ENCODE data around the gene HOXB1. TPM values are rescaled to one million over a fixed set of nuclear protein-coding genes. Genes with fewer than 3 reads are reported as not detected.

HOXB1 gene
- polyA plus RNA-seq, 1 of the 3 experiments (the other 2 are of a cell fraction), result not detected

DNA sequence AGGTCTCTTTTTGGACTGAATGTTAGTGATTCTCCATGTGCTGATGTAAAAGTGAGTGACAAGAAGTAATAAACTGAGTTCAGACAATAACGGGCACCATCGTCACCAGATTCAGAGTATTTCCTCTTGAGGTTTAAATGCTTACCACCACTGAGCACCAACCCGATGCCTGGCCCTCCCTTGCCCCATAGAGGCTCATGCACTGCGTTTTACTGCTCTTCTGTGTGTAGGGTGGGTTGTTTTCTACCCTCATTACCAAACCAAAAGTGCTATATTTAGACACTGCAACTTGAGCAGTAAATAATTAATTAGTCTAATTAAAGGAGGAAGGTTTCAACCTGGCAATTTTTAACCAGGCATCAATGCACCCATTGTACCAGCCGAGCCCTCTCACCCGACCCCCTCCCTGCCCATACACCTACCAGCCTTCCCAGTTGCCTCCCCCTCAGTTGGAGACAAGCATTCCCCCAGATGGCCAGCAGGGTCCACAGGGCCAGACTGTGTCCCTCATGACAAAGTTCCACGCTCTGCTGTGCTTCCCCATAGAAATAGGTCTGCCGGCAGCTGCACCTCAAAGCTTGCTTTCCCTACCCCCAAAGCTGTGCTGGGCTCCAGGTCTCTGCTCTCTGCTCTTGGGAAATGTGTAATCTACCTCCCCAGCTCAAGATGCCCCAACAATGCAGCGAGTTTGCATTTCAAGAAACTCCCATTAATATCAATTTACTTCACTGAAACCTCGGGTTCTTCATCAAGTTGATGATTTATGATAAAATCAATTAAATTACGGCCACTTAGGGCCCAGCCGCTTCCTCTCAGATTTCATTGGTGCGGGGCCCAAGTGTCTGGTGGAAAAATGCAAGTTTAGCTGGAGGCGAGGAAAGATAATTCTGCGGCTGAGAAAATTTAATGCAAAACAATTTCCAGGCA is 31.3 kb upstream of the HOXB1 start:
- Histone ChIP-seq H3K79me2 (ENCODE audit: insufficient read depth) (no peaks in the 10 kb centered on the region), H3F3A (replicated peaks; ENCODE audit: insufficient read depth) (no peaks in the 10 kb centered on the region), H2AFZ (ENCODE audit: low read depth) (no peak overlapping the region), H3K9ac (no peak overlapping the region), H3K9me3 (no peaks in the 10 kb centered on the region), H3K27me3 (ENCODE audit: insufficient read depth) (peaks cover 97% of the 10 kb centered on the region), H3K4me2 (no peak overlapping the region), H4K20me1 (ENCODE audit: insufficient read depth) (peaks cover 4% of the 10 kb centered on the region; the same call in 1 of the 2 replicates), H3K27ac (ENCODE audit: low read depth in 2 of 2, low read length in 1 of 2) (no peak overlapping the region), H3K4me3 (ENCODE audit: low read depth in 2 of 2, low read length in 1 of 2) (no peak overlapping the region), H3K9me2 (no peaks in the 10 kb centered on the region), H3K36me3 (replicated peaks in 1 of 2; ENCODE audit: control insufficient read depth in 1 of 2, insufficient read depth in 2 of 2, low read length in 1 of 2) (no peaks in the 10 kb centered on the region), H3K4me1 (ENCODE audit: control insufficient read depth in 1 of 2, insufficient read depth in 2 of 2, low read depth in 1 of 2, low read length in 1 of 2) (peaks cover 0 to 2% of the 10 kb centered on the region in 2 experiments; a peak in 1 of 4 replicates)
- no peak for DNase-seq
- POLR2A ChIA-PET, result no interaction called here
- TF ChIP-seq, protein P1, sequence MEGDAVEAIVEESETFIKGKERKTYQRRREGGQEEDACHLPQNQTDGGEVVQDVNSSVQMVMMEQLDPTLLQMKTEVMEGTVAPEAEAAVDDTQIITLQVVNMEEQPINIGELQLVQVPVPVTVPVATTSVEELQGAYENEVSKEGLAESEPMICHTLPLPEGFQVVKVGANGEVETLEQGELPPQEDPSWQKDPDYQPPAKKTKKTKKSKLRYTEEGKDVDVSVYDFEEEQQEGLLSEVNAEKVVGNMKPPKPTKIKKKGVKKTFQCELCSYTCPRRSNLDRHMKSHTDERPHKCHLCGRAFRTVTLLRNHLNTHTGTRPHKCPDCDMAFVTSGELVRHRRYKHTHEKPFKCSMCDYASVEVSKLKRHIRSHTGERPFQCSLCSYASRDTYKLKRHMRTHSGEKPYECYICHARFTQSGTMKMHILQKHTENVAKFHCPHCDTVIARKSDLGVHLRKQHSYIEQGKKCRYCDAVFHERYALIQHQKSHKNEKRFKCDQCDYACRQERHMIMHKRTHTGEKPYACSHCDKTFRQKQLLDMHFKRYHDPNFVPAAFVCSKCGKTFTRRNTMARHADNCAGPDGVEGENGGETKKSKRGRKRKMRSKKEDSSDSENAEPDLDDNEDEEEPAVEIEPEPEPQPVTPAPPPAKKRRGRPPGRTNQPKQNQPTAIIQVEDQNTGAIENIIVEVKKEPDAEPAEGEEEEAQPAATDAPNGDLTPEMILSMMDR (IDR thresholded peaks at IDR 0.05), result peak; percentile 40
- no peak for TF ChIP-seq RFX5 (IDR thresholded peaks at IDR 0.05; ENCODE audit: low read length)
- CTCF ChIA-PET, result interaction anchor here (1.0 to 1.3 kb wide), 4 partner anchors 26 to 317 kb away, joined by 3 to 6 read pairs (median 3); partner anchors contain the start of gene HOXB5
- WGBS (ENCODE audit: low lambda C conversion rate), result 16% methylated on average over 15 of the region's 15 CpGs

DNA sequence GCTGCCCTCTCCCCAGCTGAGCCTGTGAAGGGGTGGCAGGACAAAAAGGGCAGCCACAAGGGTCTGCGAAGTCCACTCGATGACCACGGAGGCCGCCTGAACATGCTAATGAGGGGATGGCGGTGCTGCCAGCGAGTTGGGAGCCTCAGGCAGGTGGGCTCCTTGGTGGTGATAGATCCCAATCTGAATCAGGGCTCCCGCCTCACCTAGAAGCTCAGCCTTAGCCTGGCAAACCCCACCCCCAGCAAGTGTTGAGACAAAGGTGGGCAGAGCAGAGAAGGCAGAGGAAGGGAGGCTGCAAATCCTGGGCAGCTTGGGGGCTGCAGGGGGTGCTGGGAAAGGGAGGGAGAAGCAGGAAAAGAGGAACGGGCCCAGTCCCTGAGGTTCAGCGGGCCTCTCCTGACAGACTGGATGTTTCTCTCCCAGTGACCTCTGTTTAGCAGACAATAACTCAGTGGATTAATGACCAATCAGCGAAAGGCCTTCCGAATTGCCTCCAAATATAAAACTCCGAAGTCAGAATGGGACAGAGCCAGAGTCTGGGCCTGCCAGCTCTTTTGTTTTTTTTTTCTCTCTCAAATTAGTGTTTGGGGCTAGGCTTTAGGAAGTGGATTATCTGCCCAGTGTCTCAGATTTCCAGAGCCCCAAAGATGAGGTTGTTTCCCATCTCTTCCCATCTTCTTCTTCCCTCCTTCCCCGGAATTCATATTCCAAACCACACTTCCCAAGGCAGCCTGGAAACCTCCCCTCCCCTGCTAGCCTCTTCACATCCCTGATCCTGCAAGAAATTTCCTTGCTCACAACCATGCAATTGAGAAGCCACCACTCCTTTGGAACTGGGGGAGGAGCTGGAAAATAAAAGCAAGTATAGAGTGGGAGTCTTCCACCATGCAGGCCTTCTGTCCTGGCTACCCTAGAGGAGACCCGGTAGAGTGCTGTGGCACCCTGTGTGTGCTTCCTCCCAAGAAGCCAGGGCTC is 29.3 kb upstream of the HOXB1 start:
- TF ChIP-seq, protein P1 (IDR thresholded peaks at IDR 0.05), result no peak
- TF ChIP-seq NRF1 (IDR thresholded peaks at IDR 0.05; ENCODE audit: low read depth, low read length) (no peak), NFIC (IDR thresholded peaks at IDR 0.05; ENCODE audit: borderline replicate concordance) (no peak), RFX5 (IDR thresholded peaks at IDR 0.05; ENCODE audit: low read length) (no peak), SMC3 (IDR thresholded peaks at IDR 0.05; ENCODE audit: low read depth, low read length) (no peak), FOXM1 (IDR thresholded peaks at IDR 0.05; ENCODE audit: low read depth) (no peak), GABPA (IDR thresholded peaks at IDR 0.05; ENCODE audit: low read depth) (no peak), EP300 (IDR thresholded peaks at IDR 0.05; ENCODE audit: borderline replicate concordance in 1 of 2, low read depth in 1 of 2, low read length in 1 of 2) (no peak), TAF1 (IDR thresholded peaks at IDR 0.05; ENCODE audit: borderline replicate concordance, low read depth, low read length) (no peak), TEAD4 (IDR thresholded peaks at IDR 0.05; ENCODE audit: borderline replicate concordance, insufficient read depth) (no peak), EZH2phosphoT487 (IDR thresholded peaks at IDR 0.05; ENCODE audit: borderline replicate concordance, low read depth) (no peak), FOXJ3 (CRISPR knock-in tag; IDR thresholded peaks at IDR 0.05) (no peak), ZBTB33 (IDR thresholded peaks at IDR 0.05; ENCODE audit: borderline replicate concordance, low read depth) (no peak), RXRA (IDR thresholded peaks at IDR 0.05; ENCODE audit: borderline replicate concordance, low read depth) (no peak)
- TF ChIP-seq, protein P2, sequence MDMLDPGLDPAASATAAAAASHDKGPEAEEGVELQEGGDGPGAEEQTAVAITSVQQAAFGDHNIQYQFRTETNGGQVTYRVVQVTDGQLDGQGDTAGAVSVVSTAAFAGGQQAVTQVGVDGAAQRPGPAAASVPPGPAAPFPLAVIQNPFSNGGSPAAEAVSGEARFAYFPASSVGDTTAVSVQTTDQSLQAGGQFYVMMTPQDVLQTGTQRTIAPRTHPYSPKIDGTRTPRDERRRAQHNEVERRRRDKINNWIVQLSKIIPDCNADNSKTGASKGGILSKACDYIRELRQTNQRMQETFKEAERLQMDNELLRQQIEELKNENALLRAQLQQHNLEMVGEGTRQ (IDR thresholded peaks at IDR 0.05; ENCODE audit: borderline replicate concordance, low read depth, low read length), result no peak
- Histone ChIP-seq H3K27me3 (ENCODE audit: insufficient read depth) (peaks cover 96% of the 10 kb centered on the region), H3K4me3 (ENCODE audit: low read depth in 2 of 2, low read length in 1 of 2) (no peak overlapping the region), H3K4me2 (no peak overlapping the region), H3K36me3 (replicated peaks in 1 of 2; ENCODE audit: control insufficient read depth in 1 of 2, insufficient read depth in 2 of 2, low read length in 1 of 2) (no peaks in the 10 kb centered on the region), H3K4me1 (ENCODE audit: control insufficient read depth in 1 of 2, insufficient read depth in 2 of 2, low read depth in 1 of 2, low read length in 1 of 2) (peaks cover 0 to 2% of the 10 kb centered on the region in 2 experiments; a peak in 1 of 4 replicates), H3F3A (replicated peaks; ENCODE audit: insufficient read depth) (no peaks in the 10 kb centered on the region), H3K9me3 (no peaks in the 10 kb centered on the region), H3K9ac (no peak overlapping the region), H3K9me2 (no peaks in the 10 kb centered on the region), H3K27ac (ENCODE audit: low read depth in 2 of 2, low read length in 1 of 2) (no peak overlapping the region), H3K79me2 (ENCODE audit: insufficient read depth) (no peaks in the 10 kb centered on the region), H2AFZ (ENCODE audit: low read depth) (no peak overlapping the region), H4K20me1 (ENCODE audit: insufficient read depth) (peaks cover 6% of the 10 kb centered on the region; the same call in 1 of the 2 replicates)
- ChIA-PET POLR2A (no interaction called here), CTCF (interaction anchor here (0.8 to 1.4 kb wide), 5 partner anchors 9 to 76 kb away, joined by 3 to 4 read pairs (median 3); partner anchors contain the start of gene HOXB5)
- 27% methylated on average over 14 of the region's 14 CpGs for WGBS (ENCODE audit: low lambda C conversion rate)
- no peak for DNase-seq

Measured in SK-N-SH (cell line).